Fibroblast of pulmonary artery (primary cell): Measurements from ENCODE around the gene GNG7.
"Not testable (repeated sequence)": the region's sequence is repeated elsewhere in the genome, so short reads cannot be mapped to it uniquely, and the experiment has no call there.

Experiments
- DNase-seq: peaks from one replicate; pipeline ENCODE4 v3.0.0-alpha.2; 2010; ENCODE audit warnings: low read depth
- H3K4me3 ChIP-seq: replicated peaks from 2 replicates; pipeline ENCODE4 v1.5.1; 2011; ENCODE audit warnings: low read depth, mild to moderate bottlenecking, control low read depth, low read length, moderate library complexity
- CTCF ChIP-seq: IDR thresholded peaks from 2 replicates; pipeline ENCODE4 v1.5.1; 2011; ENCODE audit warnings: mild to moderate bottlenecking, control low read depth, low read length, inconsistent platforms; ENCODE audit errors: missing control alignments

Gene GNG7

GRCh38 chr19:2650515-2650914, 52.0 kb downstream of the GNG7 start:
- no peak for DNase-seq
- TF ChIP-seq CTCF = no peak
- no peak overlapping the region for H3K4me3 ChIP-seq

GRCh38 chr19:2648528-2648937, 54.0 kb downstream of the GNG7 start:
- no peak overlapping the region for H3K4me3 ChIP-seq
- peak; percentile 85 for DNase-seq
- peak; percentile 75 for TF ChIP-seq CTCF

- DNase-seq = no peak
- no peak overlapping the region for H3K4me3 ChIP-seq
- TF ChIP-seq CTCF = no peak
Measured at GRCh38 chr19:2648099-2648498, 54.4 kb downstream of the GNG7 start.

- DNase-seq = no peak
- no peak overlapping the region for H3K4me3 ChIP-seq
- no peak for TF ChIP-seq CTCF
Measured at GRCh38 chr19:2646866-2647535, 55.5 kb downstream of the GNG7 start.

GRCh38 chr19:2645826-2646225, 56.7 kb downstream of the GNG7 start:
- TF ChIP-seq CTCF = no peak
- H3K4me3 ChIP-seq = no peak overlapping the region
- no peak for DNase-seq

GRCh38 chr19:2643123-2643737, 59.3 kb downstream of the GNG7 start:
- DNase-seq, H3K4me3 ChIP-seq: not testable (repeated sequence)

- H3K4me3 ChIP-seq = no peak overlapping the region
- no peak for TF ChIP-seq CTCF
- no peak for DNase-seq
Measured at GRCh38 chr19:2641332-2641698, 61.2 kb downstream of the GNG7 start.
